ENCODE measurements around the gene HIVEP2. TPM values are rescaled to one million over a fixed set of nuclear protein-coding genes. Genes with fewer than 3 reads are reported as not detected.
A peak's percentile ranks its signal among the peaks of the same experiment; 100 is the strongest.

HIVEP2 gene
- polyA plus RNA-seq, 10 donors = 11.7 to 25.4 (median 18.7) TPM

- DNase-seq = no peak
Observed at GRCh38 chr6:142707255-142707654, 237.7 kb downstream of the HIVEP2 start.

DNA sequence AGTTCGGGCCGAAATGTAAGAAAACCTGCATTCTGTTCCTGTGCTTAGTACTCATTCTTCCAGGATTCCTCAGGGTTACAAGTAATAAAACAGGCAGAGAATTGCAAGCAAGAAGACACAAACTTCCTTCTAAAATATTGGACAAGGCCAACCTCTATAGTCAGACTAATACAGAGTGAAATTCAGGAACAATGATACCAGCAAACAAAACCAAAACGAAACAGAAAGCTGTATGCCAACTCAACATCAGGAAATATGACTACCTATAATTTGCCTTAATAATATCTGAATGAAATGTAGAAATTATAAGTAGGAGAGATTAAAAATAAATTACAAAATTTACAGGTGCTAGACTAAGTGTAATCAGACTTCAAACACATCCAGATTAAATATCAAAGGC is 238.8 kb downstream of the HIVEP2 start:
- DNase-seq = no peak

DNA sequence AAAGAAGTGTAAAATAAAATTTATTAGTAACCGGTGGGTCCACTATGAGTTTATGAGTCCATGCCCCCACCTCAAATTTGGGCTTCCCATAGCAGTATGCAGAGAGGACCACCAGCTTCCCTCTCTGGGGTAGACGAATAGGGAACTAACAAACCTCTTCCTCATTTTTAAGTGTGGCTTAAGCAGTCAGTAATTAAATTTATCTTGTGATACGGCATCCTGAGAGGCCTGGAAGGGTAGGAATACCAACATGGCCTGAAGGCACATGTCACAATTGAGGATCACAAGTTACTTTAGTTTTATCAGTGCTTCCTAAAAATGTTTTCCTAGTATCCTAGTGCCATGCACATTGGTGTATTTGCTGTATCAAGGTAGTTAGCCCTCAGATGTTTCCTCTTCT is 239.9 kb downstream of the HIVEP2 start:
- DNase-seq = no peak

GRCh38 chr6:142702501-142703460 is 242.2 kb downstream of the HIVEP2 start:
- DNase-seq = peak in 1 of 3 donors; percentile 68

Other genes starting within 250 kb of the HIVEP2 start
- gene AIG1, start 115.7 kb upstream of the HIVEP2 start, polyA plus RNA-seq (ENCODE audit: insufficient read length in 10 of 10) = 10 to 100 TPM; 20.9 to 41.9 (median 34.2) TPM